Right ventricle myocardium inferior (tissue), 1 donor: Measurements from ENCODE around the gene RIBC2. TPM values are rescaled to one million over a fixed set of nuclear protein-coding genes. Genes with fewer than 3 reads are reported as not detected.
"Not testable (repeated sequence)": the region's sequence is repeated elsewhere in the genome, so short reads cannot be mapped to it uniquely, and the experiment has no call there.

Experiments used
- ATAC-seq: fragments of 200-7000 bp; cut with Tn5 transposase; one replicate; pipeline ENCODE4 v1.9.1; 2020; ENCODE audit warnings: mild to moderate bottlenecking, moderate library complexity
- DNase-seq: peaks from one replicate; pipeline ENCODE4 v3.0.0; 2021; ENCODE audit errors: missing footprints
- intact Hi-C: fragments of 100-400 bp; cut with DNase I; formaldehyde crosslinking; loops from one replicate; pipeline ENCODE4 v1.11.0; 2022
- total RNA-seq: library from RNA; stranded (reverse); fragmentation: NEBNext Ultra II Directional; extraction: Animal tissue kit (Norgen Biotek cat#: 25700); gene quantifications from one replicate; pipeline ENCODE4 v1.2.1, GENCODE V29; 2021
- donor health status: DM: no; HTN: yes; CAD: no; lungs with severe emphysema.

Gene RIBC2
- total RNA-seq, 1 donor from 2014 or later, result 0.51 TPM

DNA sequence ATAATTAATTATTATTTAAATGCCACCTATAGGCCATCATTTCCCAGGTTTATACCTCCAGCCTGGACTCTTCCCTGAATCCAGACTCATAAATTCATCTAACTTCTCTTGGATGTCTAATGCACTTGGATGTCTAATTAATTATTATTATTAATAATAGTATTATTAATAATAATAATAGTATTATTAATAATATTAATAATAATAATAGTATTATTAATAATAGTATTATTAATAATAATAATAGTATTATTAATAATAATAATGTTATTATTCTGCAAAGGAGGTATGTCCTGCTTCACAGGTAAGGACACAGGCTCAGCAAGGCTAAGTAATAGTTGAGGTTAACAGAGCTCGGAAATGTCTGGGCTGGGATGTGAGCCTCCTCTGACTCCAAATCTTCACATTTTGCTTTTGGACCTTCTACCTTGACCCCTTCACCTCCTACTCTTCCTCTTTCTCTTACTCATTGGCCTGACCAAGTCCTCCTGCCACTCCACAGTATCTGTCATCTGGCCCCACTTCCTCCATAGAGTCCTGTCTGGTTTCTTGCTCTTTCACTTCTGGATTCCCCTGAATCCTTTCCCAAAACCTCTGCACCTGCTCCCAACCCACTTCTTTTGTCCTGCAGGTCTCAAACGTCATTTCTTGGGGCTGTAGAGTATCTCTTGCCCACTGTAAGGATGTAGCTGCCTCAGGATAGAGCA lies 8.0 kb downstream of the RIBC2 start:
- DNase-seq, result no peak
- intact Hi-C loops, result no loop called here
- ATAC-seq, result no peak

DNA sequence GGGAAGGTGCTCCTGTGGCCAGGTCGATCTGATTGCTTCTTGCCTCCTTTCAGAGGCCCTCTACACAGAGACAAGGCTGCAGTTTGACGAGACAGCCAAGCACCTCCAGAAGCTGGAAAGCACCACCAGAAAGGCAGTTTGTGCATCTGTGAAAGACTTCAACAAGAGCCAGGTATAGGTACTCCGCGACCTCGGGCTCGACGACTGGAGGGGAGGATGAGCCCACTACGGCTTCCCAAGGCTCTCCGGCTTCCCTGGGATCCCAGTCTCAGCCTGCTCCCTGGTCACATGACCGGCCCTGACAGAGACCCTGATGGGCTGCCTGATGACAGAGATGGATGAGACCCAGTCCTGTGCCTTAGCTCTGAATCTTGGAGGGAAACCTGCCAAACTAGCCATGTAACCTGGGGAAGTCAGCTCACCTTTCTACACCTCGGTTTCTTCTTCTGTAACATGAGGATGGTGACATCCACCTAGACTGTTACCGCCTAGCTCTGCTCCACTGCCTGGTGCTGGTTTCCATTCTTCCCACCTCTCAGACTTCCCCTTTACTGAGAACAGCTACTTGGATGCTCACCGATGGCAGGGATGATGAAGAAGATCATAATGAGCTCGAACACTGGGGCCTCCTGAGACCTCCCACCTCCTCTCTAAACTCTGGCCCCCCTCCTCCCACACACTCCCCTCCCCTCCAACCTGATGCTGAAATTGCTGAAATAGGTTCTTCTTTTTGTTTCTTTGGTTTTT lies 8.9 kb downstream of the RIBC2 start:
- no peak for ATAC-seq
- DNase-seq, result no peak
- intact Hi-C loops, result no loop called here

DNA sequence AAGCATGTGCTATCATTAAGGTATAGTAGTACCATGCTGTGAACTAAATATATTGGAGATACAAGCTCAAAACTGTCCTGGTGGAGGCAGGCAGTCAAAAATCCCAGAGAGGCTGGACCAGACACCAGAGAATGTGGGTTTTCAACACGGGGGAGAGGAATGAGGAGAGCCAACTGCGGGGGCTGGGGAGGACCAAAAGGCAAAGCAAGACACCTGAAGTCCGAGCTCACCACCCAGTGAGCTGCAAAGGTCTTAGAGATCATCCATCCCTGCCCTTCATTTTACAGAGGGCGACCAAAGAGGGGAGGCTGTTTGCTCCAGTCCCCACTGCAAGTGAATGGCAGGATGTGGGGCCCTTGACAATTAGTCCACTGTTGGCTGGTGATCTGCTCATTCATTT lies 10.0 kb downstream of the RIBC2 start:
- no peak for DNase-seq
- intact Hi-C loops, result no loop called here
- no peak for ATAC-seq

DNA sequence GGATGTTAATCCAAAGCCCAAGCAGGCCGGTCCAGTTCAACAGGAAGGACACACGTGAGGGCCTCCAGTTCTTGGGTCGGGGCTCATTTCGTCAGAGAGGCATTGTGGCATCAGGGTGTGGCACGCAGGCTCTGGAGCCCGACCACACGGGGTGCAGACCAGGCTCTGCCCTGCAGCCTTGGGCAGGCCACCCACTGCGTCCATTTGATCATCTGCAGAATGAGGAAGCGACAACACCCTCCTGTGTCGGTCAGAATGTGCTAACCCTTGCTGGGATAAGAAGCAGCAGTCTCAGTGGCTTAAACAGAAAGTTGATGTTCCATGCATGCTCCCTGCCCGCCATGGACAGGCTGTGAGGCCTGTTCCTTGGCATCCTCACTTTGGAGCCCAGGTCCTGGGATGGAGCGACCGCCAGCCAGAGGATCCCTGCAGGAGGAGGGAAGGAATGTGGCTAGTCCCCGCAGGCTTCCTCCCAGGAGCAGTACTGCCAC lies 10.8 kb downstream of the RIBC2 start:
- ATAC-seq (peak; percentile 58), DNase-seq (peak; percentile 79)
- intact Hi-C loops, result no loop called here

DNA sequence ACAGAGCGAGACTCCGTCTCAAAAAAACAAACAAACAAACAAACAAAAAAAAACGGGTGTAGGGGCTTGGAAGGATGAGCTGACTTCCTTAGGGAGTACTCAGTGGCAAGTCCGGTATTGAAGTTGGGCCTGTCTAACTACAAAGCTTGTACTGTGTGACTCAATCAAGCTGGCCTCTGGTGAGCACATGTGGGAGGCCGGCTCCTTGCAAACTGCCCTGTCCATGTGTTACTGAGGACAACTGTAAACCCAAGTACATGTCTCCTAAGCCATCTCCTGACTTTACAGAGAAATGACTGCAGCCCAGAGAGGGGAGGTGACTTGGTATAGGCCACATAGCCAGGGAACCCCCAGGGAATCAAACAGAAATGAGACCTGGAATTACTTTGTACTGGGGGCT lies 11.6 kb downstream of the RIBC2 start:
- intact Hi-C loops, result no loop called here
- DNase-seq (no peak), ATAC-seq (no peak)

DNA sequence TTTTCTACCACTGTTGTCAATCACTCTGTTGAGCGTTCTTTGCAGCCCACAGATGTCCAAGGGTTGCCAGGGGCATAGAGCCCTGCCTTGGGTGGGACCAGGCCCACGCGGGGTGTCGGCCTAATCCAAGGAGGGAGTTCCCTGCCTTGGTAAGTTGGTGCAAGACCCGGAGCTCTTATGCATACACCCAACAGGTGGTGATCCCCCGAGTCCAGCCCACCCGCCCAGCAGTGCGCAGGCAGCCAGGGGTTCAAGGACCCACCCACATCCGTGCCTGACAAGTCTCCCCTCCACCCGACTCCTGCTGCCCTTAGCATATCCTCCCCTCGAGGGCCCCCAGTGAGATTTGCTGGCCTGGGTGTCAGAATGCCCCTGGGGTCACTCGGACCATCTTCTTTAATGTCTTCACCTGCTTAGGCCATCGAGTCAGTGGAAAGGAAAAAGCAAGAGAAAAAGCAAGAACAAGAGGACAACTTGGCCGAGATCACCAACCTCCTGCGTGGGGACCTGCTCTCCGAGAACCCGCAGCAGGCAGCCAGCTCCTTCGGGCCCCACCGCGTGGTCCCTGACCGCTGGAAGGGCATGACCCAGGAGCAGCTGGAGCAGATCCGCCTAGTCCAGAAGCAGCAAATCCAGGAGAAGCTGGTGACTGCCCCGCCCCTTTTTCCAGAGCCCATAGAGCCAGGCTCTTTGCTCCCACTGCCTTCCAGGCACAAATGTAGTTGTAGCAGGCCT lies 12.2 kb downstream of the RIBC2 start:
- intact Hi-C loops, result no loop called here
- no peak for DNase-seq
- no peak for ATAC-seq

DNA sequence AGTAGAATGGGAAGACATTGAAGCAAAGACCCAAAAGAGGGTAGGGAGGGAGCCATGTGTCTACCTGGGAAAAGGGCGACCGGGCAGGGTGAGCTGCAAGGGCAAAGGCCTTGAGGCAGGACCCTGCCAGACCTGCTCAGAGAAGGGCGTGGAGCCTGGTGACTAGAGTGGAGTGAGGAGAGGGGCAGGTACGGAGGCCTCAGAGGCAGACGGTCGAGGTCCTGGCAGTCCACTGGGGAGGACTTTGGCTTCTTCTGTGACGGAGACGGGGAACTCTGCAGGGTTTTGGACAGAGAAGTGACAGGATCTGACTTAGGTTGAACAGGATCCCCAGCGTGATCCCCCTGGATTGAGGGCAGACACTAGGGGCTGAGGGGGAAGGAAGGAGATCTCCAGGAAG lies 12.9 kb downstream of the RIBC2 start:
- DNase-seq, result no peak

DNA sequence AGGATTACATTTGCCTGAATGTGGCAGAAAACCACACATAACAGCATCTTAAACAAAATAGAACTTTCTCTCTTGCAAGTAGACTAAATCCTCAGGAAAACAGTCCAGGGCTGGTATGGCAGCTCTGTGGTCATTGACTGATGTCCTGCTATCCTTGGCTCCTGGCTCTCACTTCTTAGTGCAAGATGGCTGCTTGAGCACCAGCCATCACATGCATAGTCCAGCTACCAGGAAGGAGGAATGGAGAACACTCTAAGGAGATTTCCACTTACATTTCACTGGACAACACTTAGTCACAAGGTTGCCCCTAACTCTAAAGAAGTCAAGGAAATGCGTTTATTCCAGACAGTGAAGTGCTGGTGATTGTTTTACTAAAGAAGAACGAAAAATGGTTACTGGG lies 13.6 kb downstream of the RIBC2 start:
- ATAC-seq (no peak), DNase-seq (no peak)
- intact Hi-C loops, result no loop called here

More for the DNA sequence above, 12.9 kb downstream of the RIBC2 start:
- intact Hi-C loops, result no loop called here
- ATAC-seq, result no peak

DNA sequence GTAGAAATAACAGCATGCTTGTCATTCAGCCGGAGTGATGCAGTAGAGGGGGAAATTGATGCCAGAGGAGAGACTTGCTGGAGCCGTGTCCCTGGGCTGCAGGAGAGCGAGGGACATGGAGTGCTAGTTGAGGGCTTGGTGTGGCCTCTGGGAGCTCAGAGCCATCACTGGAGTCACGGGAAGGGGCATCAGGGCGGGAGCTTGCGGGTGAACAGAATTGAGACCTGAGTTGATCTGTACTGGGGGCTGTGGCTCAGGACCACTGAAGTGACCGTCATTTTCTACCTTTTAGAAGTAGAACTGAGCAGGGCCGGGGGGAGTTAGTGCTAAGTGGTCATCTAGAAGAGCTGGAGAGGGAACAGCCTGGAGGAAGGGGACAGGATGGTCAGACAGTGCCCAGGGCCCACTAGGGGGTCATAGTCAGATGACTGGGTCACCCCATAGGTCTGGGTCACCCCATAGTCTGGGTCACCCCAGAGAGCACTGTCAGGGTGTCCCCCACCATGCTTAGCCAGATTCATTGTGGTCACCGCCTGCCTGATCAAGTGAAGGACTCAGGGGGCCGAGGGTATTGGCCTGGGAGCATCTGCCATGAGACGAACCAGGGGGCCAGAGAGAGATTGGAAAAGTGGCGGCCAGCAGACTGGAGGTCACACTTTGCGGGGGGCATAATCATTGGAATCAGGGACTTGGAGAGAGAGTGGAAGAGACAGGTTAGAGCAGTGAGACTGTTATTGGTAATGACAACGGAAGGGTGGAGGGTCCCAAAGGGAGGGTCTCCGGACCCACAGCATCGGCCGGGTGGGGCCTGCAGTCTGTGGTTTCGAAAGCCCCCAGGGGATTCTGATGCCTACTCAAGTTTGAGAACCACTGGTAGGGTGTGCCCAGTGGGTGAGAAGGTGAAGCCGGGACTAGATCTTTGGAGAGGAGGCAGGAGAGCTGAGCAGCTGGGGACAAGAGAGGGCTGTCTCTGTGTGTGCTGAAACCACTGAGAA lies 15.2 kb downstream of the RIBC2 start:
- DNase-seq (no peak), ATAC-seq (no peak)
- intact Hi-C loops, result no loop called here

DNA sequence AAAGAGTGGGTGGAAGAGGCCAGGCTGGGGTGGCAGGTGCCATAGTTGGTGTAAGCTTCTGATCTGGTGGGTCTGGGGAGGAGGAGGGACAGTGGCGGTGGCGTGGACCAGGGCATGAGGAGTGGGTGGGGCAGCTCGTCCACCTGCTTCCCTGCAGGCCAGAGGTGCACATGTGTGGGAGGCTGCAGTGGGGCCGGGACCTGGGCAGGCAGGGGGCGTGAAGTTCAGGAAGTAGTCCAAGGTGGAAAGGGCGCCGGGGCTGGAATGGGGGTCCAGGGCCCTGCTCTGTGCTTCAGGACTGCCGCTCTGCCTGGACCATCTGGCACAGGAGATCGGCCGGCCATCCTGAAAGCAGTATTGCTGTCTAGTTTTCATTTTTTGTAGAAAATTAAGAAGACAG lies 15.9 kb downstream of the RIBC2 start:
- ATAC-seq (no peak), DNase-seq (no peak)
- intact Hi-C loops, result no loop called here

DNA sequence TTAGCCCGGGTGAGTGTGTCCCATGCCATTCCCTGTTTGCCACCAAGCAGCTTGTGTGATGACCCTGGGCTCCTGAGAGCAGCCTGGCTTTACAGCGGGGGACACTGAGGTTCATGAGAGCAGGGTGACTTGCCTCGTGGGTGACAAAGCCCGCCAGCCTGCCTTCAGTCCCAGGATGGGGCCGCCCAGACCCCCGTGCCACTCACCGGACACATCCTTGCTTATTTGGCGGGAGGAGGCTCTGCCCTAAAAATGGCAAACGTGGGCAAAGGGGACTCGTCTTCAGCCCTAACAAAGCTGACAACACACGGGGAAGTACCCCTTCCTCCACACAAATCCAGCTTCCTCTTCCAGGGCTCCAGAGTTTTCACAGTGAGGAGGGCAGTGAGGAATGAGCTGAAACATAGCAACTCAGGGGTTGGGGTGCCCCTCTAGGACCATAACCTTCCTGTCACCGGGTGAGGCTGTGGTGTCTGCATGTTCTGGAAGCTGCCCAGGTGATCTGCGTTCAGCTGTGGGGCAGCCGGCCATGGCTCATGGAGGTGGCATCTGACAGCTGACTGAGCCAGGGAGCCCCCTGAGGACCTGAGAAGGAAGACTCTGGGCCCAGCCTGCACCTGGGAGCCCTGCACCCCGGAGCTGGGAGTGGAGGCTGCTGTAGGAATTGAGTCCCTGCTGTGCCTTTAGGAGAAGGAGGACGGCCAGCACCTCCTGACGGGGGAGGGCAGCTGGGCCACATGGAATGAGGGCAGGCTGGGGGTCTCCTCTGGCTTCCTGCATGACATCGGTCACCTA lies 16.7 kb downstream of the RIBC2 start:
- intact Hi-C loops, result no loop called here
- no peak for ATAC-seq
- no peak for DNase-seq

DNA sequence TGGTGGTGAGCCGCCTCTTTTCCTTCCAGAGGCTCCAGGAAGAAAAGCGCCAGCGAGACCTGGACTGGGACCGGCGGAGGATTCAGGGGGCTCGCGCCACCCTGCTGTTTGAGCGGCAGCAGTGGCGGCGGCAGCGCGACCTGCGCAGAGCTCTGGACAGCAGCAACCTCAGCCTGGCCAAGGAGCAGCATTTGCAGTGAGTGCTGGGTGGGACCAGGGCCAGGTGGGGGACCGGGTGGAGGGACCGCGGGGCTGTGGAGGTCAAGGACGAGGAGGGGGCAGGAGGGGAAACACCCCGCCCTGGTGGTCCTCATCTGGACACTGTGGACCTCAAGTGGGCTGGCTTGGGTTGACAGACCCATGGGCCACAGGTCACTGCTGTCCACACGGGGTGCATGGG lies 17.4 kb downstream of the RIBC2 start:
- DNase-seq (no peak), ATAC-seq (no peak)
- intact Hi-C loops, result no loop called here

DNA sequence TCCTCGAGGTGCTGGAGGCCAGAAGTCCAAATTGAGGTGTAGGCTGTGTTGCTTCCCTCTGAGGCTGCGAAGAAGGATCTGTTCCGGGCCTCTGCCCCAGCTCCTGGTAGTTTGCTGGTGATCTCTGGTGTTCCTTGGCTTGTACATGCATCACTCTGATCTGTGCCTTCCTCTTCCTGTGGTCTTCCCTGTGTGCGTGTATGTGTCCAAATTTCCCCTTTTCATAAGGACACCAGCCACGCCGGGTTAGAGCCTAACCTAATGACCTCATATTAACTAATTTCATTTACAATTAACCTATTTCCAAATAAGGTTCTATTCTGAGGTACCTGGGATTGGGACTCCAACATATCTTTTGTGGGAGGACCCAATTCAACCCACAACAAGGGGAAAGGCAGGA lies 21.5 kb downstream of the RIBC2 start:
- intact Hi-C loops, result loop anchor here (1.0 kb wide), 1 partner anchor 166 kb away; no protein-coding TSS in a partner anchor
- ATAC-seq, result no peak

DNA sequence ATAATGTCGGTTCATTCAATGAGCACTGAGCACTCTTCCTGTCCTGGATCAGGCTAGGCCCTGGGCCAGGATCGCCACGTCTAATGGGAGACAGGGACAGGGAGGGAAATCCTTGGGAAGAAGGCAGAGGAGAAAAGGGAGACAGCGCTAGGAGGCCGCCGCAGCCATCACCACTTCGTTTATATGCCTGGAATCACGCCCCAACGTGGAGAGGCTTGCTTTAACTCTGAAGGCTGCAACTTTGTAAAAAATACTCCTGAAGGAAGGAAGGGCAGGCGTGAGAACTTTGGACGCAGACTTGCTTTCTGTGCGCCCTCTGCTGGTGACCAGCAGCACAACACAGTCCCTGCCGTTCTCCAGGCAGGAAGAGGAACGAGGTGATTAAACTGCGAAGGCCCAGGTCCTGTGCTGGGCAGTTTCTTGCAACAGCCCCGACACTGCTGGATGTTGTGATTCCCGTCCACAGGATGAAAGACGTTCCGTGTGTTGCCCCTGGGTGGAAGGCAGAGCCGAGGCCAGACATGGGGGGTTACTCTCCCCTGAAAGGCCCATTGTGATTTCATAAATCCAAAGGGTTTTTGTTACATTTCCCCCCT lies 22.1 kb downstream of the RIBC2 start:
- peak; percentile 93 for ATAC-seq
- intact Hi-C loops, result loop anchor here (1.0 kb wide), 1 partner anchor 166 kb away; no protein-coding TSS in a partner anchor

More for the DNA sequence above, 21.5 kb downstream of the RIBC2 start:
- DNase-seq, result no peak

DNA sequence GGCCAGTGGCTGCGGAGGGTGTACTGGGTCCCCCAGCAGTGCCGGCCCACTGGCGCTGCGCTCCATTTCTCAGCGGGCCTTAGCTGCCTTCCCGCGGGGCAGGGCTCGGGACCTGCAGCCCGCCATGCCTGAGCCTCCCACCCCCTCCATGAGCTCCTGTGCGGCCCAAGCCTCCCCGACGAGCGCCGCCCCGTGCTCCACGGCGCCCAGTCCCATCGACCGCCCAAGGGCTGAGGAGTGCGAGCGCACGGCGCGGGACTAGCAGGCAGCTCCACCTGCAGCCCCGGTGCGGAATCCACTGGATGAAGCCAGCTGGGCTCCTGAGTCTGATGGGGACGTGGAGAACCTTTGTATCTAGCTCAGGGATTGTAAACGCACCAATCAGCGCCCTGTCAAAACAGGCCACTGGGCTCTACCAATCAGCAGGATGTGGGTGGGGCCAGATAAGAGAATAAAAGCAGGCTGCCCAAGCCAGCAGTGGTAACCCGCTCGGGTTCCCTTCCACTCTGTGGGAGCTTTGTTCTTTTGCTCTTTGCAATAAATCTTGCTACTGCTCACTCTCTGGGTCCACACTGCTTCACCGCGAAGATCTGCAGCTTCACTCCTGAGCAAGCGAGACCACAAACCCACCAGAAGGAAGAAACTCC lies 23.5 kb downstream of the RIBC2 start:
- ATAC-seq, intact Hi-C loops, DNase-seq: not testable (repeated sequence)

More for the DNA sequence above, 22.1 kb downstream of the RIBC2 start:
- DNase-seq, result peak; percentile 89

DNA sequence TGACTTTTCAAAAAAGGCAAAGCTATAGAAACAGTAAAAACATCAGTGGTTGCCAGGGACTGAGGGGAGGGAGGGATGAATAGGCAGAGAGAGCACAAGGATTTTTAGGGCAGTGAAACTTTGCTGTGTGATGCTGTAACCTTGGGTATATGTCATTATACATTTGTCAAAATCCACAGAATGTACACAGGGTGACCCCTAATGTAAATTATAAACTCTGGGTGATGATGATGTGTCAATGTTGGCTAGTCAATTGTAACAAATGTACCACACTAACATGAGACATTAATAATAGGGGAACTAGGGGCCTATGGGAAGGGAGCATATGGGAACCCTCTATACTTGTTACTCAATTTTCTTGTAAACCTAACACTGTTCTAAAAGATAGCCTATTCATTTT lies 24.8 kb downstream of the RIBC2 start:
- intact Hi-C loops, result no loop called here
- DNase-seq, result no peak
- no peak for ATAC-seq

DNA sequence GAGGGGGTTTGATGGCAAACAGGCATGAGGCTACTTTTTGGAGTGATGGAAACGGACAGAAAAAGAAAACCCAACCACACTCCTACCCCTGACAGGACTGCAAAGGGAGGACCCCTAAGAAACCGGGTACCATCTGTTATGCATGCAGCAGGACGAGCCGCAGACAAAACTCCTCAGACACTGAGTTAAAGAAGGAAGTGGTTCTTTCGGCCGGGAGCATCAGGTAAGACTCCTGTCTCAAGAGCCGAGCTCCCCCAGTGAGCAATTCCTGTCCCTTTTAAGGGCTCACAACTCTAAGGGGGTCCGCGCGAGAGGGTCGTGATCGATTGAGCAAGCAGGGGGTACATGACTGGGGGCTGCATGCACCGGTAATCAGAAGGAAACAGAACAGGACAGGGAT lies 27.2 kb downstream of the RIBC2 start:
- ATAC-seq, DNase-seq: not testable (repeated sequence)
- intact Hi-C loops, result loop anchor here (1.0 kb wide), 1 partner anchor 113 kb away; no protein-coding TSS in a partner anchor
